Fibroblast of lung (primary cell): Measurements from ENCODE around the gene LSR. TPM values are rescaled to one million over a fixed set of nuclear protein-coding genes. Genes with fewer than 3 reads are reported as not detected.

Experiments
- DNase-seq, 2 donors: peaks; one replicate each; pipeline versions ENCODE4 v3.0.0 to v3.0.0-alpha.2; 2010; ENCODE audit warnings: low read depth in 2 of 2
- H2AFZ ChIP-seq: 2 replicates; pipeline ENCODE4 v1.5.1; 2012; ENCODE audit warnings: low read length, control low read depth, inconsistent platforms
- H3K27ac ChIP-seq: 2 replicates; pipeline ENCODE4 v1.5.1; 2011; ENCODE audit warnings: low read length, control low read depth; ENCODE audit not compliant: insufficient read depth
- H3K27me3 ChIP-seq: 2 replicates; pipeline ENCODE4 v1.5.1; 2011; ENCODE audit warnings: mild to moderate bottlenecking, low read length; ENCODE audit not compliant: control insufficient read depth, insufficient read depth
- H3K36me3 ChIP-seq: 2 replicates; pipeline ENCODE4 v1.5.1; 2011; ENCODE audit warnings: low read length; ENCODE audit not compliant: control insufficient read depth, insufficient read depth
- H3K4me1 ChIP-seq: 2 replicates; pipeline ENCODE4 v1.5.1; 2011; ENCODE audit warnings: low read length; ENCODE audit not compliant: control insufficient read depth, insufficient read depth; ENCODE audit errors: extremely low read depth
- H3K4me2 ChIP-seq: 2 replicates; pipeline ENCODE4 v1.5.1; 2011; ENCODE audit warnings: low read length, control low read depth; ENCODE audit not compliant: insufficient read depth; ENCODE audit errors: extremely low read depth
- H3K4me3 ChIP-seq, 4 experiments: fragments of 200-600 bp in 1 of 4; sonication (generic) in 1 of 4; replicated peaks in 1 of 4; 2 replicates each; pipeline ENCODE4 v1.5.1; 2011 to 2016; ENCODE audit warnings: low read length in 4 of 4, low read depth in 3 of 4, mild to moderate bottlenecking in 3 of 4, control low read depth in 2 of 4, inconsistent platforms in 1 of 4, mixed read lengths in 1 of 4; ENCODE audit not compliant: insufficient read depth in 1 of 4; ENCODE audit errors: control extremely low read depth in 1 of 4
- H3K79me2 ChIP-seq: 2 replicates; pipeline ENCODE4 v1.5.1; 2012; ENCODE audit warnings: mild to moderate bottlenecking, low read length, inconsistent platforms; ENCODE audit not compliant: control insufficient read depth, insufficient read depth
- H3K9ac ChIP-seq: 2 replicates; pipeline ENCODE4 v1.5.1; 2011; ENCODE audit warnings: mild to moderate bottlenecking, low read length, control low read depth; ENCODE audit not compliant: insufficient read depth
- H3K9me3 ChIP-seq: 2 replicates; pipeline ENCODE4 v1.5.1; 2012; ENCODE audit warnings: low read depth, low read length; ENCODE audit not compliant: control insufficient read depth, insufficient read depth
- H4K20me1 ChIP-seq: 2 replicates; pipeline ENCODE4 v1.5.1; 2011; ENCODE audit warnings: low read length; ENCODE audit not compliant: control insufficient read depth, insufficient read depth; ENCODE audit errors: extremely low read depth
- EZH2 ChIP-seq: IDR thresholded peaks from 2 replicates; pipeline ENCODE4 v1.5.1; 2012; ENCODE audit warnings: low read length, control low read depth, mild to moderate bottlenecking; ENCODE audit errors: missing control alignments
- polyA plus RNA-seq, 2 donors: library from polyadenylated mRNA; depleted of rRNA in 1 of 2; stranded (reverse) in 1 of 2; unstranded in 1 of 2; fragments of >200 nt; gene quantifications; 2 replicates each; pipeline ENCODE4 v1.2.1, GENCODE V29; 2011 to 2012; ENCODE audit warnings: missing spikeins in 1 of 2
- total RNA-seq: library from RNA; depleted of rRNA; stranded (reverse); fragments of >200 nt; gene quantifications from 2 replicates; pipeline ENCODE4 v1.2.1, GENCODE V29; 2014
- TF ChIP-seq, protein P1 (sequence below), 2 donors: IDR thresholded peaks in 1 of 2; conservative IDR thresholded peaks in 1 of 2; 1 replicate in 1 of 2; 2 replicates in 1 of 2; pipeline ENCODE4 v1.5.1; 2011 to 2012; ENCODE audit warnings: low read length in 2 of 2, control low read depth in 1 of 2, inconsistent platforms in 1 of 2, low read depth in 1 of 2, mild to moderate bottlenecking in 1 of 2

LSR gene
- total and polyA plus RNA-seq, 2 donors (not counting 1 experiment from before 2014, with no cell fraction given): 0.31 to 0.33 TPM

DNA sequence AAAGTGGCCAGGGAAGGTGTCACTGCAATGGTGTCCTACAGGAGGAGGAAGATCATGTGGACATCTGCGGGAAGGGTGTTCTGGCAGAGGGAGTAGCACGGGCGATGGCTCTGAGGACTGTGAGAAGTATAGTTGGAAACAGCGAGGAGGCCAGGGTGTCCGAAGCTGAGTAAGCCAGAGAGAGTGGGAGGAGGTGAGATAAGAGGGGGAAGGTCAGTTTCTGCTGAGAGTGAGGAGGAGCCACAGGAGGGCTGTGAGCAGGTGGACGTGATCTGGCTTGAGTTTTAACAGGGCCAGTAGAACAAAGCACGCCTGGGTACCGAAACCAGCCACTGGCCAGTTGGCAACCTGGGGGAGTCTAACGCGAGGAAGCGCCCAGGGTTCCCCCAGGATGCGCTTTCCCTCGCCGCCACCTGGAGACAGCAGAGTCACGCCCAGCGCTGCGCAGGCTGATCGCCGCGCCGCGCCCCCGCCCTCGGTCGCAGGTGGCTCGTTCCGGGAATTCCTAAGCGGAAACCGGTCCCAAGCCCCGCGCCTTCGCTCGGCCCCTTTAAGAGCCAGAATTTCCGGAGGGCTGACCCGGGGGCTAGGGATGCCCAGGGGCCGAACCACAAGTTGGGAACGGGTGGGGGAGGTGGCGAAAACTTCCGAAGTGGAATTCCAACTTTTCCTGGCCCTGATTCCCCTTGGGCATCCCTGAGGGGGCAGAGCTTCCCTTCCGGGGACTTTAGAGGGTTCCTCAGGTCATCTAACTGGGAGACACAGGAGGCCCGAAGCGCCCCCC lies 1.1 kb upstream of the LSR start:
- DNase-seq: no peak
- no peaks in the 10 kb centered on the region for H3K9me3 ChIP-seq
- H3K79me2 ChIP-seq: no peaks in the 10 kb centered on the region
- H3K4me3 ChIP-seq: no peak overlapping the region
- H3K4me2 ChIP-seq: no peak overlapping the region
- no peak overlapping the region for H3K27ac ChIP-seq
- no peaks in the 10 kb centered on the region for H4K20me1 ChIP-seq
- H3K9ac ChIP-seq: no peak overlapping the region
- no peaks in the 10 kb centered on the region for H3K36me3 ChIP-seq
- peaks cover 23% of the 10 kb centered on the region for H3K27me3 ChIP-seq
- H2AFZ ChIP-seq: no peak overlapping the region
- TF ChIP-seq EZH2: no peak
- TF ChIP-seq, protein P1, sequence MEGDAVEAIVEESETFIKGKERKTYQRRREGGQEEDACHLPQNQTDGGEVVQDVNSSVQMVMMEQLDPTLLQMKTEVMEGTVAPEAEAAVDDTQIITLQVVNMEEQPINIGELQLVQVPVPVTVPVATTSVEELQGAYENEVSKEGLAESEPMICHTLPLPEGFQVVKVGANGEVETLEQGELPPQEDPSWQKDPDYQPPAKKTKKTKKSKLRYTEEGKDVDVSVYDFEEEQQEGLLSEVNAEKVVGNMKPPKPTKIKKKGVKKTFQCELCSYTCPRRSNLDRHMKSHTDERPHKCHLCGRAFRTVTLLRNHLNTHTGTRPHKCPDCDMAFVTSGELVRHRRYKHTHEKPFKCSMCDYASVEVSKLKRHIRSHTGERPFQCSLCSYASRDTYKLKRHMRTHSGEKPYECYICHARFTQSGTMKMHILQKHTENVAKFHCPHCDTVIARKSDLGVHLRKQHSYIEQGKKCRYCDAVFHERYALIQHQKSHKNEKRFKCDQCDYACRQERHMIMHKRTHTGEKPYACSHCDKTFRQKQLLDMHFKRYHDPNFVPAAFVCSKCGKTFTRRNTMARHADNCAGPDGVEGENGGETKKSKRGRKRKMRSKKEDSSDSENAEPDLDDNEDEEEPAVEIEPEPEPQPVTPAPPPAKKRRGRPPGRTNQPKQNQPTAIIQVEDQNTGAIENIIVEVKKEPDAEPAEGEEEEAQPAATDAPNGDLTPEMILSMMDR (conservative IDR thresholded peaks at IDR 0.05 in 1 of 2, IDR thresholded peaks at IDR 0.05 in 1 of 2; ENCODE audit: low read depth in 1 of 2, low read length in 2 of 2): no peak
- H3K4me1 ChIP-seq: no peaks in the 10 kb centered on the region

DNA sequence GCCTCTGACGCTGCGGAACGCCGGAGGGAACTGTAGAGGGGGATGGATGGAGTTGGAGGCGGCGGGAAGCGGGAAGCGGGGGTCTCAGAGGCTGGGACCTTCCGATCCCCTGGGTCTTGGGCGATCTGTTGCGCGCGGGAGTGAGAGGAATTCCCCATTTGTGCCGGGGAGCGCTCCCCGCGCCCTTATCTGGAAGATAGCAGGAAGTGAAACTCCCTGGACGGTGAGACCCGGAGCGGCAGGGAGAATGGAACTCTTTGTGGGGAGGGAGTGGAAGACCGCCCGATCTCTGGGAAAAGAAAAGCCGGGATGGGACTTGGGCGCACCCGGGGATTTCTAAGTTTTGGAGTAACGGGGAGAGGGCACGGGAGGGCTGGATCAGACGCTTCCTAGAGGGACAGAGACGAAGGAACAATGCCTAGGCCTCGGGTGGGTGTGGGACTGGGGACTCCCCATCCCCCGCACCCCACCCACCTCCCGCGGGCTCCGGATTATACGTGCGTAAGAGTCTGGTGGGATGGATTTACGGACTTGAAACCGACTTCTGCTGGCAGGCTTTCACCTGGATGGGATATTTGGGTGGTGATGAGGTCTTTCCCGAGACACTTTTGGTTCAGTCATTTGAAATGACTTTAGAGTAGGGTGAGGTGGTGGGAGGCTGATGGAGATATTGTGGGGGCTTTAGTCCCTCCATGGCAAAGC lies 495 bp downstream of the LSR start:
- Histone ChIP-seq H3K4me1 (no peaks in the 10 kb centered on the region), H3K9me3 (no peaks in the 10 kb centered on the region), H2AFZ (no peak overlapping the region), H3K27me3 (peaks cover 23% of the 10 kb centered on the region), H3K9ac (no peak overlapping the region), H4K20me1 (no peaks in the 10 kb centered on the region), H3K79me2 (no peaks in the 10 kb centered on the region), H3K4me3 (no peak overlapping the region), H3K36me3 (no peaks in the 10 kb centered on the region), H3K27ac (no peak overlapping the region), H3K4me2 (no peak overlapping the region)
- no peak for TF ChIP-seq EZH2
- TF ChIP-seq, protein P1 (conservative IDR thresholded peaks at IDR 0.05 in 1 of 2, IDR thresholded peaks at IDR 0.05 in 1 of 2; ENCODE audit: low read depth in 1 of 2, low read length in 2 of 2): no peak
- DNase-seq: no peak

DNA sequence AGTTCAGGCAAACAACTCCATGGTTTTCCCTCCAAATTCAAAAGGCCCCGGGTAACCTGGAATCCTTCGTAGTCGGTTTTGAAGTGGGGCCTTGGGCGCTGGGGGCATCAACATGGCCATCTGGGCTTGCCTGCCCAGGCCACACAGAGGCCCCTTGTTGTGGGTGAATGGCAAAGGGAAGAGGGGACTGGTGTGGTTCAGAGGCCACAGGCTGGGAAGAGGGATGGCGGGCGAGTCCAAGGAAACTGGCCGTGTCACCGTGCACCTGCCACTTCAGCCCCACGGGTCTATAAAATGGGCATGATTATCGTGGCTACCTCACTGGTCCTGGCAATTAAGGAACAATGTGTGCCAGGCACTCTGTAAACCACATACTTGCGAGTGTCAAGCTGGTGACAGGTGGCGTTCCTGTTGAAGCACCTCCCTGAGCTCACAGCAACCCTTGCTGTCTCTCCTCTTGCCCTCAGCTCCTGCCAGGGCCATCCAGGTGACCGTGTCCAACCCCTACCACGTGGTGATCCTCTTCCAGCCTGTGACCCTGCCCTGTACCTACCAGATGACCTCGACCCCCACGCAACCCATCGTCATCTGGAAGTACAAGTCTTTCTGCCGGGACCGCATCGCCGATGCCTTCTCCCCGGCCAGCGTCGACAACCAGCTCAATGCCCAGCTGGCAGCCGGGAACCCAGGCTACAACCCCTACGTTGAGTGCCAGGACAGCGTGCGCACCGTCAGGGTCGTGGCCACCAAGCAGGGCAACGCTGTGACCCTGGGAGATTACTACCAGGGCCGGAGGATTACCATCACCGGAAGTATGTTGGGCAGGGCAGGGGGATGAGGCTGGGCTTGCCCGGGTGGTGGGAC lies 1.3 kb downstream of the LSR start:
- H3K36me3 ChIP-seq: no peaks in the 10 kb centered on the region
- H3K4me3 ChIP-seq: no peak overlapping the region
- no peaks in the 10 kb centered on the region for H4K20me1 ChIP-seq
- no peaks in the 10 kb centered on the region for H3K4me1 ChIP-seq
- no peaks in the 10 kb centered on the region for H3K79me2 ChIP-seq
- DNase-seq: no peak
- H2AFZ ChIP-seq: no peak overlapping the region
- H3K27ac ChIP-seq: no peak overlapping the region
- TF ChIP-seq, protein P1 (conservative IDR thresholded peaks at IDR 0.05 in 1 of 2, IDR thresholded peaks at IDR 0.05 in 1 of 2; ENCODE audit: low read depth in 1 of 2, low read length in 2 of 2): no peak
- no peak for TF ChIP-seq EZH2
- H3K9ac ChIP-seq: no peak overlapping the region
- no peak overlapping the region for H3K4me2 ChIP-seq
- H3K27me3 ChIP-seq: peaks cover 23% of the 10 kb centered on the region
- no peaks in the 10 kb centered on the region for H3K9me3 ChIP-seq
